RWPE2 (cell line): ENCODE data around the gene PANX1.

Experiments used
- ATAC-seq: fragments of 200-7000 bp; cut with Tn5 transposase; 3 replicates; pipeline ENCODE4 v1.9.1; 2021; ENCODE audit warnings: low read depth
- DNase-seq: peaks from one replicate; pipeline ENCODE4 v3.0.0-alpha.2; 2020; ENCODE audit warnings: low spot score
- H3K27ac ChIP-seq: fragments of 450-650 bp; 2 replicates; pipeline ENCODE4 v1.5.1; 2017; ENCODE audit warnings: mild to moderate bottlenecking; ENCODE audit not compliant: poor library complexity, severe bottlenecking
- H3K27me3 ChIP-seq: fragments of 250-450 bp; sonication (Bioruptor Pico); 2 replicates; pipeline ENCODE4 v1.5.1; 2021; ENCODE audit warnings: mild to moderate bottlenecking, moderate library complexity; ENCODE audit not compliant: insufficient read depth, poor library complexity, severe bottlenecking
- H3K36me3 ChIP-seq: fragments of 250-450 bp; sonication (Bioruptor Pico); 2 replicates; pipeline ENCODE4 v1.5.1; 2020; ENCODE audit warnings: low read depth, mild to moderate bottlenecking, moderate library complexity
- H3K4me1 ChIP-seq: fragments of 250-450 bp; sonication (Bioruptor Pico); 2 replicates; pipeline ENCODE4 v1.5.1; 2021; ENCODE audit warnings: mild to moderate bottlenecking, moderate library complexity; ENCODE audit not compliant: insufficient read depth, poor library complexity, severe bottlenecking
- H3K4me3 ChIP-seq: fragments of 250-450 bp; sonication (Bioruptor Pico); 2 replicates; pipeline ENCODE4 v1.5.1; 2021; ENCODE audit warnings: mild to moderate bottlenecking, moderate library complexity; ENCODE audit not compliant: severe bottlenecking
- H3K9me3 ChIP-seq: fragments of 250-450 bp; sonication (Bioruptor Pico); 2 replicates; pipeline ENCODE4 v1.5.1; 2021; ENCODE audit warnings: mild to moderate bottlenecking, moderate library complexity; ENCODE audit not compliant: severe bottlenecking
- TF ChIP-seq, protein P1 (sequence below): fragments of 450-650 bp; IDR thresholded peaks from one replicate; pipeline ENCODE4 v1.5.1; 2017; ENCODE audit warnings: mild to moderate bottlenecking, moderate library complexity; ENCODE audit not compliant: poor library complexity, severe bottlenecking

Gene PANX1

GRCh38 chr11:94148189-94148588 lies 19.5 kb downstream of the PANX1 start:
- peaks cover 72% of the 10 kb centered on the region for H3K4me1 ChIP-seq
- H3K27ac ChIP-seq, result peak overlapping the region; percentile 91
- peaks cover 5% of the 10 kb centered on the region; the same call in 1 of the 2 replicates for H3K36me3 ChIP-seq
- no peaks in the 10 kb centered on the region for H3K27me3 ChIP-seq
- no peak overlapping the region for H3K4me3 ChIP-seq
- DNase-seq (no peak), ATAC-seq (no peak)
- H3K9me3 ChIP-seq, result no peaks in the 10 kb centered on the region
- TF ChIP-seq, protein P1, sequence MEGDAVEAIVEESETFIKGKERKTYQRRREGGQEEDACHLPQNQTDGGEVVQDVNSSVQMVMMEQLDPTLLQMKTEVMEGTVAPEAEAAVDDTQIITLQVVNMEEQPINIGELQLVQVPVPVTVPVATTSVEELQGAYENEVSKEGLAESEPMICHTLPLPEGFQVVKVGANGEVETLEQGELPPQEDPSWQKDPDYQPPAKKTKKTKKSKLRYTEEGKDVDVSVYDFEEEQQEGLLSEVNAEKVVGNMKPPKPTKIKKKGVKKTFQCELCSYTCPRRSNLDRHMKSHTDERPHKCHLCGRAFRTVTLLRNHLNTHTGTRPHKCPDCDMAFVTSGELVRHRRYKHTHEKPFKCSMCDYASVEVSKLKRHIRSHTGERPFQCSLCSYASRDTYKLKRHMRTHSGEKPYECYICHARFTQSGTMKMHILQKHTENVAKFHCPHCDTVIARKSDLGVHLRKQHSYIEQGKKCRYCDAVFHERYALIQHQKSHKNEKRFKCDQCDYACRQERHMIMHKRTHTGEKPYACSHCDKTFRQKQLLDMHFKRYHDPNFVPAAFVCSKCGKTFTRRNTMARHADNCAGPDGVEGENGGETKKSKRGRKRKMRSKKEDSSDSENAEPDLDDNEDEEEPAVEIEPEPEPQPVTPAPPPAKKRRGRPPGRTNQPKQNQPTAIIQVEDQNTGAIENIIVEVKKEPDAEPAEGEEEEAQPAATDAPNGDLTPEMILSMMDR, result no peak

DNA sequence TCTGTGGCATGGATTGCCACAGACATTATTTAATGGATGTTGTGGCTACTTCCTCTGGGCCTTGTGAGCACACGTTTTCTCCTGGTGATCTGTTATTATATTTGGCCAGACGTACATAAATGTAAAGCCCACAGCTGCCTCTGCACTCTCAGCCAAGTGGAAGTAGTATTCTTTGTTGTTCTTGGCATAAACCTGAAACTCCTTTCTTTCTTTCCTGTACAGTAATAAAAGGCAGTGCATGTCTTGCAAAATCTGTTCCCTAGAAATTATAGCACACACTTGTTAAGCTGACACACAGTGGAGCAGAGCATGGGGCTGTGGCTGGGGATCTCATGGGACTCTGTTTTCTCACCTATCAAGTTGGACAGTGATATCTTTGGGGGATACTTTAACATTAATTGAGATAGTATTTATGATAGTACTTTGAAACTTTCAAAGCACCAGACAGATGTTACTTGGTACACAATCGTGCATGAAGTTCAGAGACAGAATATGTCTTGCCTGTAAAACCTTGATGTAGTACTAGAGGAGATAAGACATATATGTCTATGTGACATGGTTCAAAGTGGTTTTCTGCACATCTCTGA lies 20.9 kb downstream of the PANX1 start:
- Histone ChIP-seq H3K4me3 (no peak overlapping the region), H3K27ac (peak overlapping the region; percentile 91), H3K9me3 (no peaks in the 10 kb centered on the region), H3K4me1 (peaks cover 66% of the 10 kb centered on the region), H3K36me3 (peaks cover 18% of the 10 kb centered on the region), H3K27me3 (no peaks in the 10 kb centered on the region)
- TF ChIP-seq, protein P1, result no peak
- ATAC-seq, result peak; percentile 63
- DNase-seq, result no peak

GRCh38 chr11:94150056-94150455 lies 21.4 kb downstream of the PANX1 start:
- Histone ChIP-seq H3K4me3 (no peak overlapping the region), H3K4me1 (peaks cover 65% of the 10 kb centered on the region), H3K27ac (peak overlapping the region; percentile 91), H3K9me3 (no peaks in the 10 kb centered on the region), H3K36me3 (peaks cover 23% of the 10 kb centered on the region), H3K27me3 (no peaks in the 10 kb centered on the region)
- ATAC-seq, result peak; percentile 39
- no peak for DNase-seq
- TF ChIP-seq, protein P1, result no peak

GRCh38 chr11:94150704-94151685 lies 22.4 kb downstream of the PANX1 start:
- H3K4me3 ChIP-seq, result no peak overlapping the region
- TF ChIP-seq, protein P1, result no peak
- peaks cover 25% of the 10 kb centered on the region for H3K36me3 ChIP-seq
- H3K9me3 ChIP-seq, result no peaks in the 10 kb centered on the region
- no peak for DNase-seq
- ATAC-seq, result no peak
- H3K4me1 ChIP-seq, result peaks cover 60% of the 10 kb centered on the region
- H3K27me3 ChIP-seq, result no peaks in the 10 kb centered on the region
- peak overlapping the region; percentile 91 for H3K27ac ChIP-seq
